ENCODE measurements around the gene TRIM72.
A peak's percentile ranks its signal among the peaks of the same experiment; 100 is the strongest.
"Not testable (repeated sequence)": the region's sequence is repeated elsewhere in the genome, so short reads cannot be mapped to it uniquely, and the experiment has no call there.

The TRIM72 gene

DNA sequence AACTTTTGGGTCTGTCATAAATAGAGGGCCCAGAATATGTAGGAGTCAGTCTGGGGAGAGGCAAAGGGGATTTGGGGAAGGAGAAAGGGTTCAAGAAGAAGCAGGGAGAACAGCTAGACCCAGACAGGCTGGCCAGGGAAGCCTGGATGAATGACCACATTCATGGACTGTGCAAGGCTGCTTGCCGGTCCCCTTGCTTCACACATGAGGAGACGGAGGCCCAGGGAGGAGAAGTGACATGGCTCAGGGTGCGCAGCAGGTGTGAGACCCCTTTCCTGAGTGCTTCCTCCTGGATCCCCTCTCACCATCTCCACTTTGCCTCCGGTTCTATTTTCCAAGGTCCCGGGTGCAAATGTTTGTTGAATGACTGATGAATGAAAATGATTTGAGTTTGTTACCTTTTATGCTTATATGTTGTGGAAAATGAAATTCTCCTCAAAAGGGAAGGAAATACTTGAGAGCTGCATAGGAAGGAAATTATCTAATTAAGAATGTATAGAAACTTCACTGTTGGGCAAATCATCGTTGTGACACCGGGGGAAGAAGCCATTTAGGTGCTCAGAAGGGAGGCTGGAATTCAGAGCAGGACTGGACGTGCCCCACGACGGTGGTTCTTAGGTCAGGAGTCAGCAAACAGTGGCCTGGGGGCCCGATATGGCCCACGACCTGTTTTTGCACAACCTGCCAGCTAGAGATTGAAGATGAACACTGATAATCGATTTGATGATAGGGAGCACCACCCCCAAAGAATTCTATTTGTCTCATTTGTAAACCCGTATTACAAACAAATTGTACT lies 46.4 kb downstream of the TRIM72 start:
- DNase-seq, result no peak

DNA sequence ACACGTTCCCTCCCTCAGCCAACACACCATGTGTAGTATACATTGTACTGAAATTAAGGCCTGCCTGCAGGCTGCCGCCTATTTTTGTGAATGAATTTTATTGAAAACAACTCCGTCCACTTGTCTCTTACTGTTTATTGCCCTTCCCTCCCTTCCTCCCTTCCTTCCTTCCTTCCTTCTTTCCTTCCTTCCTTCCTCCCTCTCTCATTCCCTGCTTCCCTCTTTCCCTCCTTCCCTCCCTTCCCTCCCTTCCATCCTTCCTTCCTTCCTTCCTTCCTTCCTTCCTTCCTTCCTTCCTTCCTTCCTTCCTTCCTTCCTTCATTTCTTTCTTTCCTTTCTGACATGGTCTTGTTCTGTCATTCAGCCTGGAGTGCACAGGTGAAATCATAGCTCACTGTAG lies 48.2 kb downstream of the TRIM72 start:
- no peak for DNase-seq

DNA sequence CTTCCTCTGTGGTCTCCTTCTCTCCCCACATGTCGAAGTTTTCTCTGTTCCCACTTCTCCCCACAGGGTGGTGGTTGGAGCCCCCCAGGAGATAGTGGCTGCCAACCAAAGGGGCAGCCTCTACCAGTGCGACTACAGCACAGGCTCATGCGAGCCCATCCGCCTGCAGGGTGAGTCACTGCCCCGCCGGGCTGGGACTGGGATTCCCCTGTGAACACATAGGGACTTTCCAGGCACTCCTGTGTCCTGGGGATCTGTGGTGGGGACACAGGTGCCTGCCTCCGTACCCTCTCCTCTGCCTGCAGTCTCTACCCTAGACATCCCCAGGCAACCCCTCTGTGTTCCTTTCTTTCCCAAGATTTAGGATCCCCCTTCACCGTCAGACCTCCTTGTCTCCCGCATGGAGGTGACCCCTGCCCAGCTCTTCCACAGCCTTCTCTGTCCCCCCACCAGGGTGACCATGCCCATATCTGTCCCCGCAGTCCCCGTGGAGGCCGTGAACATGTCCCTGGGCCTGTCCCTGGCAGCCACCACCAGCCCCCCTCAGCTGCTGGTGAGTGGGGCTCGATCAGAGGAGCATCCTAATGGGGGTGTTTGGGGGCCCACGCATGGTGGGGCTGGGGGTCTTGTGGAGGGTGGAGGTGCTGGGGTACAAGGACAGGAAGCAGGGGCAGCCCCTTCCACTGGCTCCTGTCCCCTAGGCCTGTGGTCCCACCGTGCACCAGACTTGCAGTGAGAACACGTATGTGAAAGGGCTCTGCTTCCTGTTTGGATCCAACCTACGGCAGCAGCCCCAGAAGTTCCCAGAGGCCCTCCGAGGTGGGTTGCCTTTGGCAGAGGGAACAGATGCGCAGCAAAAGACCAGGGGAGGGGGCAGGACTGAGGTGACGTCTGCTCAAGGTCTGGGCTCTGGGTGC lies 51.7 kb downstream of the TRIM72 start:
- no peak for DNase-seq

DNA sequence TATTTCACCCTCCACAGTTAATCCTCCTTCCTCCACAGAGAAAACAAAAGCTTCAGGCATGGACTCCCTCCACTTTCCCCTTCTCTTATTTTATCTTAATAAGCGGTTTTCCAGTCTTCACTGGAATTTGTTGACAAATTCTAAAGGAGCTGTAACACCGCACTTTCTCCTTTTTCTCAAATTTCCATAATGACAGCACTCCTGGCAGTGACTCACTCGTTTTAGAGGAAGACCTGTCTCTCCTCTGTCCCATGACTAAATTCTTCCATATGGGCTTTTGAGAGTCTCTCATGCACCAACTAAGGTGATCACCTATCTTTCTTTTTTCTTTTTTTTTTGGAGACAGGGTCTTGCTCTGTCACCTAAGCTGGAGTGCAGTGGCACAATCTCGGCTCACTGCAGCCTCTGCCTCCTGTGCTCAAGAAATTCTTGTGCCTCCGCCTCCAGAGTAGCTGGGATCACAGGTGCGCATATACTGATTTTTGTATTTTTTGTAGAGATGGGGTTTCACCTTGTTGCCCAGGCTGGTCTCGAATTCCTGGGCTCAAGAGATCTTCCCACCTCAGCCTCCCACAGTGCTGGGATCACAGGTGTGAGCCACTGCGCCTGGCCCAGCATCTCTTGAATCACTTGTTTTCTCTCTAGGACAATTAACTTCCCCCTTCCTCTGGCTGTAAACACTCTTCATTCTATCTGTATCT lies 53.6 kb downstream of the TRIM72 start:
- DNase-seq, result no peak

DNA sequence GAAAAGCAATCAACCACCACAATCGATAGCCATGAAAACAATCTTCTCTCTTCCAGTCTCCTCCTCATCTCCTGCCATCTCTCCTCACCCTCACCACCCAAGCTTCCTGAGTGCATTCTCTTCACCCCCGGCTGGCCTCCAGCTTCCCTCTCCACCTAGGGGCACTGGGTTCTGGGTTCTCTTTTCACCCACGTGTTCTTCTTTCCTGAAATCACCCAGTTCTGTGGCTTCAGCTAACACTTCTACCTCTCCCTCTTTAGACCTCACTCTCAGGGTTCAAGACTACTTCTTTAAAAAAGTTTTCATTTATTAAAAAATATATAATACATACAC lies 54.1 kb downstream of the TRIM72 start:
- DNase-seq, result no peak

DNA sequence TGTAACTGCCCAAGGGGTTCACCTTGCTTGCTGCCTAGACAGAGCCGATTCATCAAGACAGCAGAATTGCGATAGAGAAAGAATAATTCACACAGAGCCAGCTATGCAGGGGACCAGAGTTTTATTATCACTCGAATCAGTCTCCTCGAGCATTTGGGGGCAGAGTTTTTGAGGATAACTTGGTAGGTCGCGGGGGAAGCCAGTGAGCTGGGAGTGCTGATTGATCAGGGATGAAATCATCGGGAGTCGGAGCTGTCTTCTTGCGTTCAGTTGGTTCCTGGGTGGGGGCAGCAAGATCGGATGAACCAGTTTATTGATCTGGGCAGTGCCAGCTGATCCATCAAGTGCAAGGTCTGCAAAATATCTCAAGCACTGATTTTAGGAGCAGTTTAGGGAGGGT lies 55.0 kb downstream of the TRIM72 start:
- no peak for DNase-seq

DNA sequence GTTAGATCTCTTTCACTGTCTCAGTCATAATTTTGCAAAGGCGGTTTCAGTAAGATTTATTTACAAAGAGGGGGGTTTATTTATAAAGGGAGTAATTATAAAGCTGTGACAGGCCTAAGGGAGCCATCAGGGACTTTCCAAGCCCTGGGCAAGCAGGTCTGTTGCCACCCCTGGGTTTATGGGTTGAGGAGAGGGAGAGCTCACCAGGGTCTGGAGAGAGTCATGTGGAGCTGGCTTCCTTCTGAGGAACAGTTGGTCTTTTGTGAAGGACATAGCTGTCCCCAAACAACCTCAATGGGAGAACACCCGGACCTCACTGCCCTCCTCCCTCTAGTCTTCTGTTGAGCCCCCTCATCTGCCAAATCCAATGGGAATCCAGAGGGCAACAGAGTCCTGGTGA lies 55.6 kb downstream of the TRIM72 start:
- no peak for DNase-seq

DNA sequence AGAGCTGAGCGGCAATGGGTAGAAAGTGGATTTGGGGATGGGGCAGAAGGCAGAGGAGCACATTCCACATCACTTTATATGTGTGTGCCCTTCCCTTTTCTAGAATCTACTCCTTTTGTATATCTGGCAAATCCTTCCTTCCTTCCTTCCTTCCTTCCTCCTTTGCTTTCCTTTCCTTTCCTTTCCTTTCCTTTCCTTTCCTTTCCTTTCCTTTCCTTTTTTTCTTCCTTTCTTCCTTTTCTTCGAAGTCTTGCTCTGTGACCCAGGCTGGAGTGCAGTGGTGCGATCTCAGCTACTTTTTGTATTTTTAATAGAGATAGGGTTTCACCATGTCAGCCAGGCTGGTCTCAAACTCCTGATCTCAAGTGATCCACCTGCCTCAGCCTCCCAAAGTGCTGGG lies 56.1 kb downstream of the TRIM72 start:
- DNase-seq, result not testable (repeated sequence)

DNA sequence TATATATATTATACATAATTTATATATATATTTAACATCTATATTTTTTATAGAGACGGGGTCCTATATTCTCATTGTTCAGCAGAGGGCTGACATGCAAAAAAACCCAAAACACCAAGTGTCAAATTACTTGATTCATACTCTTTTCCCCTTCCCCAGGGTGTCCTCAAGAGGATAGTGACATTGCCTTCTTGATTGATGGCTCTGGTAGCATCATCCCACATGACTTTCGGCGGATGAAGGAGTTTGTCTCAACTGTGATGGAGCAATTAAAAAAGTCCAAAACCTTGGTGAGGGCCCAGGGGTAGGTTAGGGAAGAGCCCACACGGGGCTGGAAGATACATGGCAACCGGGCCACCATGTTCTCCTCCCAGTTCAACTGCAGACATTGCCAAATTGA lies 56.9 kb downstream of the TRIM72 start:
- no peak for DNase-seq

DNA sequence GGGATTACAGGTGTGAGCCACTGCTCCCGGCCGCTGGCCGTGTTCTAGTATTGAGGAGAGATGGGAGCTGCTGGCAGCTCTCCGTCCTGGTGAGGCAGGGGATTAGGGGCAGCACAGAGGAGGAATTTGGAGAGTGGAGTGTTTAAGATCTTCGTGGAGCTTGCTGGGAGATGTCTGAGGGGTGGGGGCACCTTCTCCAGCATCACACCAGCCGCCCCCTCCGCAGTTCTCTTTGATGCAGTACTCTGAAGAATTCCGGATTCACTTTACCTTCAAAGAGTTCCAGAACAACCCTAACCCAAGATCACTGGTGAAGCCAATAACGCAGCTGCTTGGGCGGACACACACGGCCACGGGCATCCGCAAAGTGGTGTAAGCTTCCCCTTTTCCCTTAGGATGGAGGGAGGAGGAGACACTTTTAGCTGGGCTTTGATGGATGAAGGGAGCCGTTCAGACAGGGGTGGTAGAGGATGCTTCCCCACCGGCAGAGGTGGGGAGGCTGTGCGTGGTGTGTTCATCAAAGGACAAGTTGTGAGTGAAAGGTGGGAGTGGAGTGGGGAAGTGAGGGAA lies 57.8 kb downstream of the TRIM72 start:
- DNase-seq, result no peak

DNA sequence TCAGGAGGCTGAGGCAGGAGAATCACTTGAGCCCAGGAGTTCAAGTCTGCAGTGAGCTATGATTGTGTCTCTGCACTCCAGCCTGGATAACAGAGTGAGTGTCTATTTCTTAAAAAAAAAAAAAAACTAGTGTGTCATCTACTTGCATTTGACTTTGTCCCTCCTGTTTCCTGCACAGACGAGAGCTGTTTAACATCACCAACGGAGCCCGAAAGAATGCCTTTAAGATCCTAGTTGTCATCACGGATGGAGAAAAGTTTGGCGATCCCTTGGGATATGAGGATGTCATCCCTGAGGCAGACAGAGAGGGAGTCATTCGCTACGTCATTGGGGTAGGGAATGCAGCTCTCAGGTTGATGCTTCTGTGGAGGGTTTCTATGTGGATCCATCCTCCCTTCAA lies 59.3 kb downstream of the TRIM72 start:
- no peak for DNase-seq

DNA sequence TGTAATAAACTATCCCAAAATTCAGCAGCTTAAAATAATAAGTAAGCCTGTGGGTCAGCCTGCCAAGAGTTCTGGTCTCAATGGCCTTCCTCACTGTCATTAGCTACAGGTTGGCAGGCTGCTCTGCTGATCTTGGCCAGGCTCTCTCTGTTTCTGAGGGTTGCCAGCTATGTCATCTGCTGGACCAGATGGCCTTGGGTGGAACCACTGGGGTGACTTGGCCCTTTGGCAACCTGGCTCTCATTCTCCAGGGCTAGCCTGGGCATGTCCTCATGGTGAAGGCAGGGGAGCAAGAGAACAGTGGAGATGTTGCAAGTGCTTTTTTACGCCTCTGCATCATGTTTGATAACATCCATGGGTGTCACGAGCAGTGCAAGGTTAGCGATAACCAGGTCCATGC lies 59.8 kb downstream of the TRIM72 start:
- peak; percentile 84 for DNase-seq

DNA sequence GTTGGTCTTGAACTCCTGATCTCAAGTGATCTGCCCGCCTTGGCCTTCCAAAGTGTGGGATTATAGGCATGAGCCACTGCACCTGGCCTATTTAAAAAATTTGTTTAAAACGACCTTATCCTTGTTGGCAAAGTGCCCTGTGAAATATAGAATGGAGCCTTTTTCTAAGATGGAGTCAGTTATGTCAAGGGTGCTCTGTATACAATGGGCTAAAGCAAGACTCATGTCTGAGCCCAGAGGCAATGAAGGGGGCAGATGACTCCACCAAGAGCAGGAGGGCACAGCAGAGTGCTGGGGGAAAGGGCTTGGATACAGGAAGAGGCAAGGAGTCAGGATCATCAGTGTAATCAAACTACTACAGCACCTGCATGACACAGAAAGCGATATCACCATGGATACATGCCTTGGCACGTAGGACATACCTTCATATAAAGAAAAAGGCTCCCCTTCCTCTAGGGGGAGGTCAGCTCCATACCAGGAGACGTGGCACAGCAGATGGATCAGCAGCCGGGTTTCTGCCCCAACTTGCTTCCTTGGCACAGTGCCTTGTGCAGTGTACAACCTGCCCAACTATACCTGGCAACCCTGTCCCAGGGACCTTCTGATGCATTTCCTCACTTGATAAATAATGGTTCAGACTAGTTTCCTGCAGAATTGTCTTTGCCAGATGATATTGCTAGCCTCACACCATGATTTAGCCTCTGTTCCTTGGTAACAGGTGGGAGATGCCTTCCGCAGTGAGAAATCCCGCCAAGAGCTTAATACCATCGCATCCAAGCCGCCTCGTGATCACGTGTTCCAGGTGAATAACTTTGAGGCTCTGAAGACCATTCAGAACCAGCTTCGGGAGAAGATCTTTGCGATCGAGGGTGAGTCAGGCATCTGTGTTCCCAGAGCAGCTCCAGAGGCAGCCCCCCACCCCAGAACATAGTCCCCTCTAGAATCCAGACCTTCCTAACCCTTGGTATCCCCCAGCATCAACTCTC lies 61.2 kb downstream of the TRIM72 start:
- peak; percentile 47 for DNase-seq

DNA sequence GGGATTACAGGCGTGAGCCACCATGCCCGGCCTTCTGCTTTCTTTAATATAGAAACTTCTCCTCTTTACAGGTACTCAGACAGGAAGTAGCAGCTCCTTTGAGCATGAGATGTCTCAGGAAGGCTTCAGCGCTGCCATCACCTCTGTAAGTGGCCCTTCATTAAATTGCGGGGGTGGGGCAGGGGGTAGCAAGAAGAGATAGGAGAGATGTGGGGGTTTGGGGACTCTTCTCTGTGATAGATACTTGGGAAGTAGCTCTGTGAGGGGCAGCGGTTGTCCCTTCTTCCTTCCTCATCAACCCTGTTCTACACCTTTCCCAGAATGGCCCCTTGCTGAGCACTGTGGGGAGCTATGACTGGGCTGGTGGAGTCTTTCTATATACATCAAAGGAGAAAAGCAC lies 62.7 kb downstream of the TRIM72 start:
- DNase-seq, result no peak

DNA sequence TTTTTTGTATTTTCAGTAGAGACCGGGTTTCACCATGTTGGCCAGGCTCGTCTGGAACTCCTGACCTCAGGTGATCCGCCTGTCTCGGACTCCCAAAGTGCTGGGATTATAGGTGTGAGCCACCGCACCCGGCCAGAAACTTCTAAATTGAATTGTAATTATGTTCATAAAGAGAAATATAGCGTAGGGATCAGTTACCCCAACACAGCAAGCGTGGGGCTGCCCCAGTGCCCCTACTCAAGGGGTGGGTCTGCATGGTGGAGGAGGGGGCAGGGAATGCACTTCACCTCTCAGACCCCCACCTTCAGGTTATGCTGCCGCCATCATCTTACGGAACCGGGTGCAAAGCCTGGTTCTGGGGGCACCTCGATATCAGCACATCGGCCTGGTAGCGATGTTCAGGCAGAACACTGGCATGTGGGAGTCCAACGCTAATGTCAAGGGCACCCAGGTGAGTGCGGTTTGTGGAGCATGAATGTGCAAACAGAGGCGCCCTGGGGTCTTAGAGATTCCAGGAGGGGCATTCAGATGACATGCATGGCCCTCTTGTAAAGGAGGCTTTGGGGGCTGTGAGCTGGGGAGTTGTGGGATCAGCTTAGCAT lies 63.8 kb downstream of the TRIM72 start:
- no peak for DNase-seq

DNA sequence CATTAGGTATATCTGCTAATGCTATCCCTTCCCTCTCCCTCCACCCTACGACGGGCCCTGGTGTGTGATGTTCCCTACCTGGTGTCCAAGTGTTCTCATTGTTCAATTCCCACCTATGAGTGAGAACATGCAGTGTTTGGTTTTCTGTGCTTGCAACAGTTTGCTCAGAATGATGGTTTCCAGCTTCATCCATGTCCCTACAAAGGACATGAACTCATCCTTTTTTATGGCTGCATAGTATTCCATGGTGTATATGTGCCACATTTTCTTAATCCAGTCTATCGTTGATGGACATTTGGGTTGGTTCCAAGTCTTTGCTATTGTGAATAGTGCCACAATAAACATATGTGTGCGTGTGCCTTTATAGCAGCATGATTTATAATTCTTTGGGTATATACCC lies 64.9 kb downstream of the TRIM72 start:
- DNase-seq, result not testable (repeated sequence)

Data from DMS 273 treated with DMSO at 0.1 percent for 48 hours (cell line).